ENCODE results near the gene MSN. TPM values are rescaled to one million over a fixed set of nuclear protein-coding genes. Genes with fewer than 3 reads are reported as not detected.

Gene MSN
- polyA plus RNA-seq, 1 donor = 69.0 TPM

DNA sequence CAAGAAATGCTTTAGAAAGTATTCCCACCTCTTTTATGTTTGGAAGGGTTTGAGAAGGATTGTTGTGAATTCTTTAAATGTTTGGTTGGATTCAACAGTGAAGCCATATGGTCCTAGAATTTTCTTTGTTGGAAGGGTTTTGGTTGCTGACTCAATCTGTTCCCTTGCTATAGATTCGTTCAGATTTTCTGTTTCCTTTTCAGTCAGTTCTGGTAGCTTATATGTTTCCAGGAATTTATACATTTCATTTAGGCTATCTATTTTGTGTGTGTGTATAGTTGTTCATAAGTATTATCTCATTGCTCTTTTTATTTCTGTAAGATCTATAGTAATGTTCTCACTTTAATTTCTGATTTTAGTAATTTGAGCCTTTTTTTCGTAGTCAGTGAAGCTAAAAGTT is 114.4 kb downstream of the MSN start:
- Histone ChIP-seq H3K27ac (ENCODE audit: low read length) (no peak overlapping the region), H3K27me3 (ENCODE audit: control insufficient read depth, insufficient read depth, low read length) (no peaks in the 10 kb centered on the region), H3K36me3 (ENCODE audit: control insufficient read depth, insufficient read depth, low read length) (no peaks in the 10 kb centered on the region), H3K4me1 (ENCODE audit: control insufficient read depth, insufficient read depth, low read length) (no peaks in the 10 kb centered on the region), H3K4me3 (ENCODE audit: low read length) (no peak overlapping the region), H3K9me3 (ENCODE audit: control insufficient read depth, low read depth, low read length) (no peaks in the 10 kb centered on the region)
- no peak for DNase-seq
- no CpG with 5 or more reads among the region's 2 CpGs for WGBS (ENCODE audit: insufficient coverage, low lambda C conversion rate)

DNA sequence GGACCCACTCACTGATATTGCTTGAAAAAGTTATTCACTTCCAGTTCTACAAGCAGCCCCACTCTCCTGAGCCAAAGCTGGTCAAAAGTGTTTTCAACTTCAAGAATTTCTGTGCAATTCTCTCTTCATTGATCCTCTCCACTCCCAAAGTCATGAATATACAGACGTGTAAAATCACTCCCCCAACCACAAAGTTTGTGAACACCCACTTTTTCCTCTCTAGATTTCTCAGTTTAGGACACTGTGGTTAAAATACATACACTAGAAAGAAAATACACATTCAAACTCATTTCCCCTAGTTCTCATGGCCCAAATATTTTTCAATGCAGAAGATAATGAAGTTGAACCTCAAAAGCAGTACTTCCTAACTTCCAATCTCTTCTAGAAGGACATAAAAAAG is 116.3 kb downstream of the MSN start:
- no peak for DNase-seq

More for the DNA sequence above, 116.3 kb downstream of the MSN start:
- no peak overlapping the region for H3K4me3 ChIP-seq (ENCODE audit: low read length)
- H3K4me1 ChIP-seq (ENCODE audit: control insufficient read depth, insufficient read depth, low read length) = no peaks in the 10 kb centered on the region
- H3K36me3 ChIP-seq (ENCODE audit: control insufficient read depth, insufficient read depth, low read length) = no peaks in the 10 kb centered on the region
- H3K9me3 ChIP-seq (ENCODE audit: control insufficient read depth, low read depth, low read length) = peaks cover 3% of the 10 kb centered on the region
- WGBS (ENCODE audit: insufficient coverage, low lambda C conversion rate) = no CpG with 5 or more reads among the region's 1 CpG
- no peak overlapping the region for H3K27ac ChIP-seq (ENCODE audit: low read length)
- H3K27me3 ChIP-seq (ENCODE audit: control insufficient read depth, insufficient read depth, low read length) = no peaks in the 10 kb centered on the region

Other genes starting within 250 kb of the MSN start
- 27.7 TPM for gene LAS1L, start 132.9 kb upstream of the MSN start, polyA plus RNA-seq